ENCODE measurements around the gene RAB17.

- TF ChIP-seq CREB1 (IDR thresholded peaks at IDR 0.05) (no peak), KDM1A (IDR thresholded peaks at IDR 0.05; ENCODE audit: borderline replicate concordance, low read length) (no peak), CTCF (IDR thresholded peaks at IDR 0.05; ENCODE audit: control extremely low read depth in 1 of 3, insufficient read depth in 1 of 3, low read depth in 1 of 3, low read length in 3 of 3) (no peak)
Measured at GRCh38 chr2:237600205-237600846, 9.8 kb upstream of the RAB17 start.

Measured in H1 (cell line).